Stimulated activated CD4-positive, alpha-beta T cell treated with anti-CD3 and anti-CD28 coated beads, Interleukin-12 subunit alpha, Interleukin-12 subunit beta, amount 100 ng/mL, for 48 hours (primary cell): Measurements from ENCODE around the gene NSMCE4A.
"Not testable (repeated sequence)": the region's sequence is repeated elsewhere in the genome, so short reads cannot be mapped to it uniquely, and the experiment has no call there.

Experiments
- DNase-seq, 3 donors: peaks; one replicate each; pipeline ENCODE4 v3.0.0-alpha.2; 2020; ENCODE audit warnings: low read depth in 2 of 3, low spot score in 1 of 3

NSMCE4A gene, protein sequence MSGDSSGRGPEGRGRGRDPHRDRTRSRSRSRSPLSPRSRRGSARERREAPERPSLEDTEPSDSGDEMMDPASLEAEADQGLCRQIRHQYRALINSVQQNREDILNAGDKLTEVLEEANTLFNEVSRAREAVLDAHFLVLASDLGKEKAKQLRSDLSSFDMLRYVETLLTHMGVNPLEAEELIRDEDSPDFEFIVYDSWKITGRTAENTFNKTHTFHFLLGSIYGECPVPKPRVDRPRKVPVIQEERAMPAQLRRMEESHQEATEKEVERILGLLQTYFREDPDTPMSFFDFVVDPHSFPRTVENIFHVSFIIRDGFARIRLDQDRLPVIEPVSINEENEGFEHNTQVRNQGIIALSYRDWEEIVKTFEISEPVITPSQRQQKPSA

DNA sequence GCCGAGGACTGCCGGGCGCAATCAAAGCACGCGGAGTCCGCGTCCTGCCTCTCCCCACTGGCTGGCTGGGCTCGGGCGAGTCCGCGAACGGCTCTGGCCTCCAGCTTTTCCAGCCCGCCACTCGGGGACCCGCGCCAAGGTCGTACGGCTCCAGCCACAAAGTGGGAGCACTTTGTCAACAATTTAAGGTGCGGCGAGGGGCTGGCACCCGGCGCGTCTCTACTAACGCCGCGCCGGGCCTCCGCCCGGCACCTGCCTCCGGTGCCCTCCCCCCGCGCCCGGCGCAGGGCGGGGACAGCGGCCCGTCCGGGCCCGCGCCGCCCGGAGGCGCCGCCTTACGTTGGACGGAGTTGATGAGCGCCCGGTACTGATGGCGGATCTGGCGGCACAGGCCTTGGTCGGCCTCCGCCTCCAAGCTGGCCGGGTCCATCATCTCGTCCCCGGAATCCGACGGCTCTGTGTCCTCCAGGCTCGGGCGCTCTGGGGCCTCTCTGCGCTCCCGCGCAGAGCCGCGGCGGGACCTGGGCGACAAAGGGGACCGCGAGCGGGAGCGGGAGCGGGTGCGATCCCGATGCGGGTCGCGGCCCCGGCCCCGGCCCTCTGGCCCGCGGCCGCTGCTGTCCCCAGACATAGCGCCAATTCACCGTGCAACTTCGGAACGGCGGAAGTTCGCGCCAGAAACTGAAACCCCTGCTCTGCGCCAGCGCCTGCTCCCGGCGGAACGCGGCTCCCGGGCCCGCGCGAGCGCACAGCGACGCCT is at the start of gene NSMCE4A:
TSS of gene NSMCE4A (minus strand) at position 683 of the 760 bp plus-strand sequence. CDS start at position 631, 52 bp downstream.
- DNase-seq, result peak; percentile 54 to 73 (median 62)

DNA sequence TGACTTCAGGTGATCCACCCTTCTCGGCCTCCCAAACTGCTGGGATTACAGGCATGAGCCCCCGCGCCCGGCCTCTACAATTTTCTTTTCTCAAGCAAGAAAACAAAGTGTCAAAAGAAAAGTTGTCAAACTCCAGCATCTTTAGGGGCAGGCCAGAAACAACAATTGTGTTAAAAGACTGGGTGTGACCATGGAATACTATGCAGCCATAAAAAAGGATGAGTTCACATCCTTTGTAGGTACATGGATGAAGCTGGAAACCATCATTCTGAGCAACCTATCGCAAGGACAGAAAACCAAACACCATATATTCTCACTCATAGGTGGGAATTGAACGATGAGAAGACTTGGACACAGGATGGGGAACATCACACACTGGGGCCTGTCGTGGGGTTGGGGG is 48.2 kb upstream of the NSMCE4A start:
- not testable (repeated sequence) for DNase-seq

DNA sequence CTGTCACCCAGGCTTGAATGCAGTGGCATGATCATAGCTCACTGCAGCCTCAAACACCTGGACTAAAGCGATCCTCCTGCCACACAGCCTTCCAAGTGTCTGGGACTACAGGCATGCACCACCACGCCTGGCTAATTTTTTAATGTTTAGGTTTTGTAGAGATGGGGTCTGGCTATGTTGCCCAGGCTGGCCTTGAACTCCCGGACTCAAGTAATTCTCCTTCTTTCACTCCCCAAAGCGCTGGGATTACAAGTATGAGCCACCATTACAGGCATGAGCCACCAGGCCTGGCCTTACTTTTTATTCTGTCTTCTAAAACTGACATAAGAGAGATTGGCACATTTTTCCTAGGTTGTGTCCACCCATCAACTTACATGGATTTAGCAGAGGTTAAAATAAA is 47.3 kb upstream of the NSMCE4A start:
- DNase-seq, result no peak

DNA sequence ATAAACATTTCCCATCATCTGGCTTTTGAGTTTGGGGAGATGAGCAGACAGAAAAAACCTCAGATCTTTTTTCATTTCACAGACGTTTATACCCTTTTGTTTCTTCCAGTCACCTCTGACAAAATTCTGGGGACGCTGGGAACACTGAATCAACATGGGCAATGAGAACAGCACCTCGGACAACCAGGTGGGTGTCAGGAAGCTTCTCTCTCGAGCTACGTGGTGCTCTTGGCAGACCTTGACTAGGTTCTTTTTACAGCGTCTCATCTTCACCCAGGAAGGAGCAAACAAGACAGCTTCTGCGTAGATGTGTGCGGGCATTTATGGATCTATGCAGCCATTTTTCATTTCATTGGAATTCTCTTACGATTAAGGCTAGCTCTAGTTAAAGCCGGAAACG is 46.8 kb upstream of the NSMCE4A start:
- no peak for DNase-seq

DNA sequence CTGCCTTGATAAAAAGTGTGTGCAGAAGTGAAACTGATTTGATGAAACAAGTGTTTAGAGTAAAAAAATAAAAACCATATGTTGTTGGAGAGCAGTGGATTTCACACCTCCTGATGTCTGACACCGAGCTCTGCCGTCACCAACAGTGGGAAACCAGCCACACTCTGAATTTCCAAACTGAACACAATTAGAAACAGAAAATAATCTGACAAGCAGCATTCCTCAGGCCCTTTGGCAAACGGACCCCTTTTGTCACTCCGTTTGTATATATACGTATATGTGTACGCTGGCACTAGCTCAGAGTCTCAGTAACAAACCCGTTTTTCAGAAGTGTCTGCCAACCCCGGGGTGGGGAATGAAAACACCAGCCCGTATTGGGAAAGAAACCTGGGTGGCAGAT is 46.4 kb upstream of the NSMCE4A start:
- DNase-seq, result no peak

DNA sequence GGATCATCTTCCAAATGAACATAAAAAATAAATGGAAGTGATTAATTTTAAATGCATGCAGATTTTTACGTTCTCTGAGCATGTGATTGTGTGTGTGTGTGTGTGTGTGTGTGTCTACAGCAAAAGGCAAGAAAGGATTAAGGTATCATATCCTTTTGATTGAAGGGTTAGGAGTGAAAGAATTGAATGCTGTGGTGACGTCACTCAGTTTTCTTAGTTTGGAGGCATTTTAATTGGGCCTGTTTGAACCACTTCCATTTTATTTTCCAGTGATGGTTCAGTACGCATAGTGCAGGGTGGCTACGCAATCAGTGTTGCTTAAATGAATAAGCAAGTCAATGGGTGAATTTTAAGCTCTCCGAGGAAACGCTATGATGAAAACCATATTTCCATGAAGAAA is 45.2 kb upstream of the NSMCE4A start:
- no peak for DNase-seq

DNA sequence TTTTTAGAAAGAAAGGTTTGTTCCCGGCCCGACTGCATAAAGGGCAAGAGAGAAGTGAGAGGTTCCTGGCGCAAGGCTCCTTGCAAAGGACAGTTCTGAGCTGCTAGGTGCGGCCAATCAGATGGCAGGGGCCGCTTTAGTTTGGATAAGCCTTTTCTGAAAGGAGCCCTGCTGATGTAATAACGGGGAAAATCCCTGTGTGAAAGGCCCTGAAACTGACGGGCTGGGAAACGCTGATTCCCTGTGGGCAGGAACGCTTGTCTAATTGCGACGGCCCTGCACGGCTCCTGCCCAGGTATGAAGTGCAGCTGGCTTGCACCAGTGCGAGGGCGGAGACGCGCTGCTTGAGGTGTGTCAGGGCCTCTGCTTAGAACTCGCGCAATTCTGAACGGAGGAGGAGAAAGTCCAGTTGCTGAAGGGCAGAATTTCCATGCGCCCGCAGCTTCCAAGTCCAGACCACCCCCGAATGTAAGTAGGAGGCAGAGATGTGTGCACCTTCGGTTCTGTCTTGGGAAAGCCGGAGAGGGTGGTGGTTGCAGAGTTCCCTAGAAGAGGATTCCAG is 44.5 kb upstream of the NSMCE4A start:
- no peak for DNase-seq

DNA sequence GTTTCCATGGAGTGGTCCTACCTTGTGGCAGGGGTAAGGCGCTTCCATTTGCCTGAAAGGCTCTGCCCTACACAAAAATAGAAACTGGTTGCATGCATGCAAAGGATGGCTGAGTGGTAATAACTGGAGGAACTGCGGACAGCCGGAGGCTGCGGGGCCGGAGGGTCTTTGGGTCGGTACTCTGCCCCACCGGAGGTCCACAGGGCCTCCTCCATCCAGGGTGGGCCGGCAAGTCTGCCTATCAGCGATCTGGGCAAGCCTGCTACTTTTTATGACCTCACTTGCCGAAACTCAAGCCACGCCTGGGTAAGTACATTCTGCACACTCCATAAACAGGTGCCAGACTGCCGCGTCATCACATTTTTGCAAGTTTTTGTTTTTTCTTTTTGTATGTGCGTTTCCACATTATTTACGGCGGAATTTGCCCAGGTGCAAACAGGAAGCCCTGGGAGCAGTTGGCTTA is 44.0 kb upstream of the NSMCE4A start:
- no peak for DNase-seq

DNA sequence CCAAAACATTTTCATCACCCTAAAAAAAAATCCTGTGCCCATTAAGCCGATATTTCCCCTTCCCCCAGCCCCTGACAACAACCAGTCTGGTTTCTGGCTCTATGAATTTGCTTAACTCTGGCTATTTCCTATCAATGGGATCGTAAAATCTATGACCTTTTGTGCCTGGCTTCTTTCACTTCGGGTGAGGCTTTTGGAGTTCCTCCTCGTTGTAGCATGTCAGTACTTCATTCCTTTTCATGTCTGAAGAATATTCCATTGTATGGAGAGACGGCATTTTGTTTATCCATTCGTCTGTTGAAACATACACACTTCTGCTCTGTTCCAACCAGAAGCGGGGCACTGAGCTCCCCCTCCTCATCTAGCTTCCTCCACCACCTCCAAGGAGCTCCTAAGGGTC is 43.5 kb upstream of the NSMCE4A start:
- DNase-seq, result no peak

DNA sequence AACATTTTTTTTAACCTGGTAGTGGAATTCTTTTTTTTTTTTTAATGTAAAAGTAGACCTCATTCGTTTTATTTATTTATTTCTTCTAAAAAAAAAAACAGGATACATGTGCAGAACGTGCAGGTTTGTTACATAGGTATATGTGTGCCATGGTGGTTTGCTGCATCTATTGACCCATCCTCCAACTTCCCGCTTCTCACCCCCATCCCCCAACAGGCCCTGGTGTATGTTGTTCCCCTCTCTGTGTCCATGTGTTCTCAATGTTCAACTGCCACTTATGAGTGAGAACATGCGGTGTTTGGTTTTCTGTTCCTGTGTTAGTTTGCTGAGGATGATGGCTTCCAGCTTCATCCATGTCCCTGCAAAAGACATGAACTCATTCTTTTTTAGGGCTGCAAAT is 42.9 kb upstream of the NSMCE4A start:
- not testable (repeated sequence) for DNase-seq

DNA sequence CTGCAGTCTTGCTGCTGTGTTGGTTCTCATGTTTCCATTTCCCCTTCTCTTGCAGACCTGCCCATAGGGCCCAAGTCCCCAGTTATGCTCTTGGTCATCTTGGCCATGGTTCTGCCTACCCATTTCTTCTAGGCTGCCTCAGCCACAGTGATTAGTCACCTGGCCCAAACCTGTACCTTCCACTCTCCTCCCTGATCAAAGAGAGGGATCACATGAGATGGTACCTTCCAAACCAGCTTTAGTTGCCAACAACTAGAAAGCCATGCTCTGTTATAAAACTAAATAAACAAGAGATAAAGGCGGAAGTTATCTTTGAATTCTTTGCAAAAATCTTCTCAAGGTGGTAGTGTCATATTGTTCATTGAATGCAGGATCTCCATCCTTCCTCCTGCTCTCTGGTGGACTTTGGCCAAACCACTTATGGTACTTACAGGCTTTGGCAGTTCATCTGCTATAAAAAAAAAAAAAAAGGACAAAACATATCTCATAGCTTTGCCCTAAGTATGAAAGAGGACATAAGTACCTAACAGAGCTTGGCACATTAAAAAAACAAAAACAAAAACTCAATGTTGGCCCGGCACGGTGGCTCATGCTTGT is 39.7 kb upstream of the NSMCE4A start:
- no peak for DNase-seq

DNA sequence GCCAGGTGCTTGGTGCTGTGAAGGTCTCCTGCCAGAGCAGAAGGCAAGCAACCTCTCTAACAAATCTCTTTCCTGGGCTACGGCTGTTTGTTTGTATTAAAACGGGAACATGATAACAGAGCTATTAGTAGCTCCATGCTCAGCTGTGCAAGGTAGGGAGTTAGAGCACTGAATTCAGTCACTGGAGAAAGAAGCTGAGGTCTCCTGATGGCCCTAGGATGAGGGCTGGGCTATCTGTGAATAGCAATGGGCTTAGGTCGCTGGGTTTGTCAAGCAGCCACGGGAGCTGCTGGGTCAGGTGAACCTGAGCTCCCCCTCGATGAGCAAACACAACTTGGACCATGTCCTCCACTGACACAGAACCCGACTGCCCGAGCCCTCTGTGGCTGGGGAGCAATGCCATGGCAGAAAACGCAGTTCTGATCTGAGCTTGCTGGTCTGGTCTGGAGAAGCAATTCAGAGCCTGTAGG is 38.3 kb upstream of the NSMCE4A start:
- DNase-seq, result no peak

DNA sequence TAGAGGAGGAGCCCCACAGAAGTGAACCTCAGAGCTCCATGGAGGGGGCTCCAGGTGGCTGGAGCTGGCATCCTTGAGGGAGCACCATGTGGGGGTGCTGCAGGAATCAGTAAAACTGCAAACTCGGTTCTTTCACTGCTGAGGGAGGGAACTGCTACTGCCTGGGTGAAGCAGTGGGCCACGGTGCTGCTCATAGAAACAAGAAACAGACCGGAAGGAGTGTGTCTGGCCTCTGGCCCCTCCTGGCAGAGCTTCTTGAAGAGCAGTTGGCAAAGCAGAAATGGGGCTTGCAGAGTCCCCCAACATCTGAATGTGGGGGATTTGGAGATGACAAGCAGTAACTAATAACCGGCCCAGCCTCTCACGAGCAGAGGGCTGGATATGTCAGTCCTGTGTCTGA is 37.7 kb upstream of the NSMCE4A start:
- DNase-seq, result no peak

DNA sequence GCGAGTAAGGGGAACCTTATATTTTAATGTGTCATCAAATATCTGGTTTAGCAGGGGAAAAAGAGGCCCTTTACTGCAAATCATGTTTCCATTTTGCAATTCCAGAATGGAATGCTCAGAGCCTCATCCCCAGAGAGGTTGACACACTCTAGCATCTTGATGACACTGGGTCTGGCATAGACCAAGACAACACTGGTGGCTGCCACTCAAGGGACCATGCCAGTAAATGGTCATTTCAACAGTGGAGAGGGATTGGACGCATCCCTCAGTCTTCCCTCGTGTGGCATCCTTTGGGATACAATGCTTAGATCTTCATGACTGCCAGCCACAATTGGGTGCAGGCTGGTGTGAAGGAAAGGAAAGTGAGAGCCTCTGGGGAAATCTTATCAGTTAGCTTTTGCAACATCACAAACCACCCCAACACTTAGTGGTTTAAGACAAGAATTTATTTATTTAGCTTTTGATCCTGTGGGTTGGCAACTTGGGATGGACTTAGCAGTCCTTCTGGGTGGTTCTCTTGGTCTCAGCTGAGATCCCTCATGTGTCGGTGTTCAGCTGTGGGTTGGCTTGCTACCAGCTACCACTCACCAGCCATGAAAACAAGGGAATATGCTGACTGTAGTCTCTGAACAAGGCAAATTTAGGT is 35.5 kb upstream of the NSMCE4A start:
- no peak for DNase-seq

DNA sequence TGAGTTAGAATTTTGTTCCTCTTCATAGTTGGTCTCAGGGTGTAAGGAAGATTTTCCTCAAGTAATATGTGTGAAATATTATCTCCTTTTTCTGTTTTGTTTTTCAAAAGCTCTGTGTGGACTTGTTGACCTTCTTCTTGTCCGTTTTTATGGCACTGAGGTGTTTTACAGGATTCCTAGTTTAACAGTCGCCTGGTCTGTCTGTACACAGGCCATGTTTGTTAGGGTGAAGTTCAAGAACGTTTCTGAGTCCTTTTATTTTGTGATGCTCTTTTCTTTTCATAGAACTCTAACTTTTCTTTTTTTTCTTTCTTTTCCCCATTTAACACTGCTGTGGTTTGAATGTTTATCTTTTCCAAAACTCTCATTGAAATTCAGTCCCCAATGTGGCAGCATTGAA is 32.4 kb upstream of the NSMCE4A start:
- no peak for DNase-seq

DNA sequence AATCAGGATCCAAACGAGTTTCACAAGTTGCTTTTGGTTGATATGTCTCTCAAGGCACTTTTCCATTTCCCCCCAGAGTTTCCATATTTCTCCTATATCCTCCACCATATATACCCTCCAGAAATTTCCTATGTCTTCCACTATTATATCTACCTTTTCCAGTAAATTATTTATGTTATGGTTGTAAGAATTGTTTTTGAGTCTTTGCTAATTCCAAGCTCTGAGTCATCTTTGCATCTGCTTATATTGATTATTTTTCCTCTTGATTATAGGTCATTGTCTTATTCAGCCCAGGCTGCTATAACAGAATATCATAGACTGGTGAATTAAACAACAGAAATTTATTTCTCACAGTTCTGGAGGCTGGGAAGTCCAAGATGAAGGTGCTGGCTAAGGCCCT is 26.7 kb upstream of the NSMCE4A start:
- no peak for DNase-seq

DNA sequence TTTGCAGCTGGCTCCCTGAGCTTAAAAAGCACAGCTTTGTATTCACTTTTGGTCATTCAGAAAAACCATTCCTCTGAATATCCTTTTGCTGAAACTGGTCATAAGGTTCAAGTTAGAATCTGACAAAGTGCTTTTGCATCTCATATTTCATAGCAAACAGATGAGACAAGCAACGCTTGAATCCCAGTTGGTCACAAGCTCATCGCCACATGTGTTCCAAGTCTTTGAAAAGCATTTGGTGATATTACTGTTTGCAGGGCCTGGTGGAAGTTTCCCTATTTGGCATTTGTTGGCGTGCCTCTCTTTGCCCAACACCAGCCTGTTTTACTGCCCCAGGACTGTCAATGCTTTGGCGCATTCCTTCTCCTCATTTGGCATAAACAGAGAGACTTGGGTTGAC is 24.3 kb upstream of the NSMCE4A start:
- DNase-seq, result no peak

DNA sequence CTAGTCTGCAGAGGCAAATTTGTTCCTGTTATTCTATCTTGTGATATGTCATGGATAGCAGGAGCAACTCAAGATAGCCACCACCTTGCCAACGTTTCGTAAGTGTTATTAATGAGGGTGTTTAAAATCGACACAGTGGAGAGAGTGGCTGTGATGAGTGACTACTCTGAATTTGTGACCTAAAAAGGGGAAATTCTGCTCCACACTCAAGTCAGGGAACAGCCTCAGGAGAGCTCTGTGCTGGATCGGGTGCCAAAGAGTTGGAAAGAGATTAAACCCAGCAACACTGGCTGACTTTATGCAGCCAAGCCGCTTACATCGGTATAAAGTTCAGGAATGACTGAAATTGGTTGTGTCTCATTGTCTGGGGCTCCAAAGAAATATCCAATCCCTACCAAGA is 23.4 kb upstream of the NSMCE4A start:
- no peak for DNase-seq

DNA sequence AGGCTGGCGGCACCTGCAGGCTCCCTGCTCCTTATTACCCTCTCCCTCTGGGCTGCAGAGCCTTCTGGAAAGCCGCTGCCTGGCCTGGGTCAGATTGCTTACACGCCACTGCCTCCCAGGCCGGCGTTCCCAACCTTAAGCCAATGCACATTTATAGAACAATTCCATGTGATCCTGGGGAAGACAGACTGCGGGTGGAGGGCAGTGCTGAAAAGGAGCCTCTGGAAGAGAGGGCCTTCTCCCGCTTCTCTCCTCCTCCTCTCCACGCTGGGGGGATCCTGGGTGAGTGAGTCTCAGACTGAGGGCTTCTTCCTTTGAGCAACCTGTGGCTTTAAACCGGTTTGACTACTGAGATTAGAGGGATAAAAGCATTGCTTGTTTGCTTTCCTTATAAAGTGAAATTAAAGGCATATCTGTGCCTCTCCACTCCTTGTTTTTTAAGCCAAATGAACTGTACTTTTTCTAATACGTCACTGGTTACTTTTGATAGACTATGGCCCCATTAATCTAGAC is 19.5 kb upstream of the NSMCE4A start:
- DNase-seq, result no peak

DNA sequence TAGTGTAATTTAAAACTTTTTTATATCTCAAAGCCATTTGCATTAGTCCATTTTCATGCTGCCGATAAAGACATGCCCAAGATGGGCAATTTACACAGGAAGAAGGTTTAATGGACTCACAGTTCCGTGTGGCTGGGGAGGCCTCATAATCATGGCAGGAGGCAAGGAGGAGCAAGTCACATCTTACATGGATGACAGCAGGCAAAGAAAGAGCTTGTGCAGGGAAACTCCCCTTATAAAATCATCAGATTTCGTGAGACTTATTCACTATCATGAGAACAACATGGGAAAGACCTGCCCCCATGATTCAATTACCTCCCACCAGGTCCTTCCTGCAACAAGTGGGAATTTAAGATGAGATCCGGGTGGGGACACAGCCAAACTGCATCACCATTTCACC is 16.7 kb upstream of the NSMCE4A start:
- not testable (repeated sequence) for DNase-seq
